Astrocyte (in vitro differentiated cells and primary cell): ENCODE measurements around the gene ANKRD66.
"Not testable (repeated sequence)": the region's sequence is repeated elsewhere in the genome, so short reads cannot be mapped to it uniquely, and the experiment has no call there.

Source experiments
- CTCF ChIP-seq: IDR thresholded peaks from 2 replicates; pipeline ENCODE4 v1.5.1; 2011; ENCODE audit warnings: low read depth, mild to moderate bottlenecking, inconsistent platforms, low read length, moderate library complexity; ENCODE audit not compliant: insufficient read depth
- EZH2 ChIP-seq: IDR thresholded peaks from 2 replicates; pipeline ENCODE4 v1.6.1; 2012; ENCODE audit warnings: mild to moderate bottlenecking, low read length, inconsistent platforms; ENCODE audit not compliant: insufficient read depth

- not testable (repeated sequence) for TF ChIP-seq CTCF, EZH2
These were observed 28.0 kb downstream of the ANKRD66 start for GRCh38 chr6:46774736-46775135.
